Measurements from ENCODE around the gene RALGAPA1. TPM values are rescaled to one million over a fixed set of nuclear protein-coding genes. Genes with fewer than 3 reads are reported as not detected.

Gene RALGAPA1
- total and polyA plus RNA-seq, 9 donors: 18.0 to 99.5 (median 79.3) TPM

DNA sequence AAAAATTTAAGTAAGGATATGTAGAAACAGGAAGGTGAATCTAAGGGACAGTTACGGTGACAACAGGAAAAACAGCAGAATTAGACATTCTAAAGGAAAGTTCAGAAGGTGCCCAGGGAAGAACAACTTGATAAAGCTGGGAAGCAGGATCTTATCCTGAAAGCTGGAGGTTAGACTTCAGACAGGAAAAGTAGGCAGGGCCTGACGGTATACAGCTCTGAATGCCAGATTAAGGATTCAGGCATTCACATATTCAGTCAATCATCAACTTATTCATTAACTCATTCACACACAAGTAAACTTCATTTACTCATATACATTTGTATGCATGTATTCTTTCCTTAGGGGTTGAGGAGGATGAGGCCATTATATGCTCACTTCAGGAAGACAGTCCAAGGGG is 81.3 kb downstream of the RALGAPA1 start:
- H3K4me3 ChIP-seq: no peak overlapping the region
- 90 to 96% (median 94%) methylated on average over 2 of the region's 2 CpGs for WGBS, 3 donors
- H3K36me3 ChIP-seq: no peaks in the 10 kb centered on the region
- no peak for TF ChIP-seq POLR2A (IDR thresholded peaks at IDR 0.05)
- no peak for TF ChIP-seq EP300 (IDR thresholded peaks at IDR 0.05)
- TF ChIP-seq, protein P1, sequence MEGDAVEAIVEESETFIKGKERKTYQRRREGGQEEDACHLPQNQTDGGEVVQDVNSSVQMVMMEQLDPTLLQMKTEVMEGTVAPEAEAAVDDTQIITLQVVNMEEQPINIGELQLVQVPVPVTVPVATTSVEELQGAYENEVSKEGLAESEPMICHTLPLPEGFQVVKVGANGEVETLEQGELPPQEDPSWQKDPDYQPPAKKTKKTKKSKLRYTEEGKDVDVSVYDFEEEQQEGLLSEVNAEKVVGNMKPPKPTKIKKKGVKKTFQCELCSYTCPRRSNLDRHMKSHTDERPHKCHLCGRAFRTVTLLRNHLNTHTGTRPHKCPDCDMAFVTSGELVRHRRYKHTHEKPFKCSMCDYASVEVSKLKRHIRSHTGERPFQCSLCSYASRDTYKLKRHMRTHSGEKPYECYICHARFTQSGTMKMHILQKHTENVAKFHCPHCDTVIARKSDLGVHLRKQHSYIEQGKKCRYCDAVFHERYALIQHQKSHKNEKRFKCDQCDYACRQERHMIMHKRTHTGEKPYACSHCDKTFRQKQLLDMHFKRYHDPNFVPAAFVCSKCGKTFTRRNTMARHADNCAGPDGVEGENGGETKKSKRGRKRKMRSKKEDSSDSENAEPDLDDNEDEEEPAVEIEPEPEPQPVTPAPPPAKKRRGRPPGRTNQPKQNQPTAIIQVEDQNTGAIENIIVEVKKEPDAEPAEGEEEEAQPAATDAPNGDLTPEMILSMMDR (IDR thresholded peaks at IDR 0.05): no peak
- H3K9me3 ChIP-seq: no peaks in the 10 kb centered on the region
- intact Hi-C loops (cut with DNase I): no loop called here
- DNase-seq: no peak
- H3K27me3 ChIP-seq: no peaks in the 10 kb centered on the region
- no peaks in the 10 kb centered on the region for H3K4me1 ChIP-seq (ENCODE audit: insufficient read depth)
- no peak overlapping the region for H3K27ac ChIP-seq

DNA sequence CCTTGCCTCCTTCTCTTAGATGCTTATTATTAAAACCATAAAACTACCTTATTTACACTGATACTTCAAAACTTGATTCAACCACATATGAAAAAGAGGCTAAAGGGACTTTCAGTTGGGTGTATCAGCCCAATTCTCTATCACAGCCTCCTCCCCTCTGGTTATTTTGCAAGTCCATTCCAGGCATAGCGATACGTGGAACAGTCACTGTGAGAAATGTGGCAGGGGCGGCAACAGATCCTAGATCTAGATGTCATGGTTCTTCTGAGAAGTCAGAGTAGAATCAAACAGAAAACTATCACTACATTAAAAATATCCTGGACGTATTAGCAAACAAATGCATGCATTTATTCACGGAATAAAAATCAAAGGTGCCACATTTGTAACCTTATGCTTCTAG is 83.2 kb downstream of the RALGAPA1 start:
- H3K27ac ChIP-seq: no peak overlapping the region
- DNase-seq: no peak
- H3K4me1 ChIP-seq (ENCODE audit: insufficient read depth): no peaks in the 10 kb centered on the region
- no peaks in the 10 kb centered on the region for H3K36me3 ChIP-seq
- intact Hi-C loops (cut with DNase I): no loop called here
- TF ChIP-seq, protein P1 (IDR thresholded peaks at IDR 0.05): no peak
- TF ChIP-seq EP300 (IDR thresholded peaks at IDR 0.05) (no peak), POLR2A (IDR thresholded peaks at IDR 0.05) (no peak)
- H3K4me3 ChIP-seq: no peak overlapping the region
- no peaks in the 10 kb centered on the region for H3K9me3 ChIP-seq
- H3K27me3 ChIP-seq: no peaks in the 10 kb centered on the region
- WGBS, 3 donors: 96 to 97% (median 96%) methylated on average over 5 of the region's 5 CpGs

DNA sequence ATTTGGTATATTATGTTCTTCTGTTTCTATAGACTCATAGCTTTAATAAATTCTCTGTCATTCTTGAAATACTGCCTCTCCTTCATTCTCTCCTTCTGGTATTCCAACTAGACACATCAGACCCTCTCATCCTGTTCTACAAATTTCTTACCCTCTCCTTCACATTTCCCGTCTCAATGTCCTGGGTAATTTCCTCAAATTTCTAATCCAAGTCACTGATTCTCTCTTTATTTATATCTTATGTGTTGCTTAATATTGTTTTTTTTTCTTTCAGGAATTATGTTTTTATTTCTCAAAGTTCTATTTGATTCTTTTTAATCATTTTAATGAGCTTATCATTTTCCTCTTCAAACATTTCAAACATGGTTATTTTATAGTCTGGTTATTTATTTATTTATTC is 94.0 kb downstream of the RALGAPA1 start:
- H3K27ac ChIP-seq: no peak overlapping the region
- TF ChIP-seq, protein P1 (IDR thresholded peaks at IDR 0.05): no peak
- TF ChIP-seq EP300 (IDR thresholded peaks at IDR 0.05) (no peak), POLR2A (IDR thresholded peaks at IDR 0.05) (no peak)
- H3K27me3 ChIP-seq: no peaks in the 10 kb centered on the region
- H3K9me3 ChIP-seq: no peaks in the 10 kb centered on the region
- H3K36me3 ChIP-seq: no peaks in the 10 kb centered on the region
- no peak overlapping the region for H3K4me3 ChIP-seq
- no peaks in the 10 kb centered on the region for H3K4me1 ChIP-seq (ENCODE audit: insufficient read depth)
- 98 to 100% (median 99%) methylated on average over 1 of the region's 1 CpG for WGBS, 3 donors
- DNase-seq: no peak
- intact Hi-C loops (cut with DNase I): no loop called here

DNA sequence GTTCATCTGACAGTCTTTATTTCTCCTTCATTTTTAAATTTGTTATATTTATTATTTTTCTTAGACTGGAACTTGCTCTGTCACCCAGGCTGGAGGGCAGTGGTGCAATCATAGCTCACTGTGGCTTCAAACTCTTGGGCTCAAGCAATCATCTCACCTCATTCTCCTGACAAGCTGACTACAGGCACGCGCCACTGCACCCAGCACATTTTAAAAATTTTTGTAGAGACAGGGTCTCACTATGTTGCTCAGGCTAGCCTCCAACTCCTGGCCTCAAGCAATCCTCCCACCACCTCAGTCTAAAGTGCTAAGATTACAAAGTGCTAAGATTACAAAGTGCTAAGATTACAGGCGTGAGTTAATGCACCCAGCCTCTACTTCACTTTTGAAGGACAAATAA is 96.6 kb downstream of the RALGAPA1 start:
- intact Hi-C loops (cut with DNase I): no loop called here
- Histone ChIP-seq H3K9me3 (no peaks in the 10 kb centered on the region), H3K36me3 (no peaks in the 10 kb centered on the region), H3K4me3 (no peak overlapping the region), H3K27me3 (no peaks in the 10 kb centered on the region), H3K4me1 (ENCODE audit: insufficient read depth) (no peaks in the 10 kb centered on the region), H3K27ac (no peak overlapping the region)
- TF ChIP-seq POLR2A (IDR thresholded peaks at IDR 0.05): no peak
- no peak for TF ChIP-seq EP300 (IDR thresholded peaks at IDR 0.05)
- TF ChIP-seq, protein P1 (IDR thresholded peaks at IDR 0.05): no peak
- 85 to 87% (median 86%) methylated on average over 3 of the region's 3 CpGs for WGBS, 3 donors
- DNase-seq: no peak

DNA sequence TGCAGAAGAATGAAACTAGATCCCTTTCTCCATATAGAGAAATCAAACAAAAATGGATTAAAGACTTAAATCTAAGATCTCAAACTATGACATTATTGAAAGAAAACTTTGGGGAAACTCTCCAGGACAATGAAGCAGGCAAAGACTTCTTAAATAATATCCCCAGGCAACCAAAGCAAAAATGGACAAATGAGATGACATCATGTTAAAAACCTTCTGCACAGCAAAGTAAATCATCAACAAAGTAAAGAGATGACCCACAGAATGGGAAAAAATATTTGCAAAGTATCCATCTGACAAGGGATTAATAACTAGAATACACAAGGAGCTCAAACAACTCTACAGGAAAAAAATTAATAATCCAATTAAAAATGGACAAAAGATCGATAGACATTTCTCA is 101.0 kb downstream of the RALGAPA1 start:
- no peak overlapping the region for H3K27ac ChIP-seq
- H3K36me3 ChIP-seq: no peaks in the 10 kb centered on the region
- TF ChIP-seq, protein P1 (IDR thresholded peaks at IDR 0.05): no peak
- no peak for TF ChIP-seq EP300 (IDR thresholded peaks at IDR 0.05)
- TF ChIP-seq POLR2A (IDR thresholded peaks at IDR 0.05): no peak

More for the DNA sequence above, 101.0 kb downstream of the RALGAPA1 start:
- no peaks in the 10 kb centered on the region for H3K4me1 ChIP-seq (ENCODE audit: insufficient read depth)
- intact Hi-C loops (cut with DNase I): no loop called here
- no peaks in the 10 kb centered on the region for H3K9me3 ChIP-seq
- H3K27me3 ChIP-seq: no peaks in the 10 kb centered on the region
- no peak for DNase-seq
- WGBS, 3 donors: 93 to 98% (median 98%) methylated on average over 1 of the region's 1 CpG
- H3K4me3 ChIP-seq: no peak overlapping the region
